Psoas muscle (tissue), 8 donors: ENCODE results near the gene ZC3H15. TPM values are rescaled to one million over a fixed set of nuclear protein-coding genes. Genes with fewer than 3 reads are reported as not detected.
"Not testable (repeated sequence)": the region's sequence is repeated elsewhere in the genome, so short reads cannot be mapped to it uniquely, and the experiment has no call there.

Experiments used
- ATAC-seq, 4 donors: fragments of 200-7000 bp; cut with Tn5 transposase; one replicate each; pipeline ENCODE4 v1.9.1; 2020; ENCODE audit warnings: moderate library complexity in 3 of 4, mild to moderate bottlenecking in 2 of 4
- DNase-seq, 2 donors: peaks; one replicate each; pipeline ENCODE4 v3.0.0-alpha.2; 2020
- H3K27ac ChIP-seq: fragments of 200-600 bp; one replicate; pipeline ENCODE4 v1.8.0; 2022
- H3K27me3 ChIP-seq, 3 donors: fragments of 200-600 bp in 1 of 3; one replicate each; pipeline versions ENCODE4 v1.6.1 to v1.8.0; 2013 to 2022; ENCODE audit warnings: low read length in 2 of 3, mild to moderate bottlenecking in 2 of 3, moderate library complexity in 1 of 3; ENCODE audit not compliant: insufficient read depth in 3 of 3
- H3K36me3 ChIP-seq, 2 donors: fragments of 200-600 bp in 1 of 2; one replicate each; pipeline versions ENCODE4 v1.6.1 to v1.8.0; 2013 to 2022; ENCODE audit warnings: low read depth in 1 of 2, mild to moderate bottlenecking in 1 of 2, moderate library complexity in 1 of 2; ENCODE audit not compliant: insufficient read depth in 1 of 2
- H3K4me1 ChIP-seq: fragments of 200-600 bp; one replicate; pipeline ENCODE4 v1.8.0; 2022
- H3K4me3 ChIP-seq: fragments of 200-600 bp; one replicate; pipeline ENCODE4 v1.8.0; 2022; ENCODE audit warnings: mild to moderate bottlenecking
- H3K9me3 ChIP-seq: fragments of 200-600 bp; one replicate; pipeline ENCODE4 v1.8.0; 2022
- WGBS, 3 donors: extraction: QIAGEN DNeasy Blood & Tissue Kit; methylation state at CpG; one replicate each; pipeline versions ENCODE4 v1.1.6 to v1.1.7; 2013; 5-methylcytosine and 5-hydroxymethylcytosine counted together
- intact Hi-C, 2 donors: fragments of 100-400 bp; cut with DNase I; formaldehyde crosslinking; loops; one replicate each; pipeline versions ENCODE4 v1.11.0 to v1.14.2; 2022
- polyA plus RNA-seq, 3 donors: library from polyadenylated mRNA; stranded (reverse); fragments of 200-250 nt; gene quantifications; one replicate each; pipeline ENCODE4 v1.2.3, GENCODE V29; 2013
- total RNA-seq, 4 donors: library from RNA; stranded (reverse); fragmentation: NEBNext Ultra II Directional in 2 of 4; extraction: Animal tissue kit (Norgen Biotek cat#: 25700) in 2 of 4; gene quantifications; one replicate each; pipeline versions ENCODE4 v1.2.1 to v1.2.4, GENCODE V29; 2021 to 2023
- TF ChIP-seq, protein P1 (sequence below): fragments of 200-600 bp; IDR thresholded peaks from one replicate; pipeline ENCODE4 v1.8.0; 2022; ENCODE audit warnings: antibody characterized with exemption
- donor health status: healthy with polysubstance abuse.
- donor health status: DM: no; HTN: no; CAD: no; lungs with moderate emphysema.
- donor health status: Bipolar disorder and iron deficiency.
- donor health status: healthy.
- donor health status: DM: yes; HTN: yes; CAD: no.
- donor health status: DM: no; HTN: no; CAD: no.
- donor health status: DM: no; HTN: no; CAD: no.
- donor health status: DM: yes; HTN: yes; CAD: no.

ZC3H15 gene
- total and polyA plus RNA-seq, 7 donors: 31.1 to 83.8 (median 55.0) TPM

DNA sequence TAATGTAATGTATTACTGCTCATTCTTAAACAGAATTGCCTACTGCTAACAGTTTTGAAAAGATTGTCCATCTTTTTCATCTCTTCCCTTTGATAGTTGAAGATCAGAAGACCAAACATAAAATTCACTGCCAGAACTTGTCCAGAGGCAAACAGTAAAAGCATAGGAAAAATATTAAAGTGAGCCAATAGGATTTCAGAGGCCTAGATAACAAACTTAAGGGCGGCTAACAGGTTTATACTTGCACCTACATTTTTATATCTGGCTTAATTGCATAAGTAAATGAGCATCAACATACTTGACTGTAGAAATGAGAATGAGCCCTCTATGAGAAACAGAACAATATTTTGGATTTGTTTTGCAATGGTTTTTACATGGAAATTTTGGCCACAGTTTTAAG lies 30.3 kb downstream of the ZC3H15 start:
- intact Hi-C loops: no loop called here
- H3K27me3 ChIP-seq: no peaks in the 10 kb centered on the region

DNA sequence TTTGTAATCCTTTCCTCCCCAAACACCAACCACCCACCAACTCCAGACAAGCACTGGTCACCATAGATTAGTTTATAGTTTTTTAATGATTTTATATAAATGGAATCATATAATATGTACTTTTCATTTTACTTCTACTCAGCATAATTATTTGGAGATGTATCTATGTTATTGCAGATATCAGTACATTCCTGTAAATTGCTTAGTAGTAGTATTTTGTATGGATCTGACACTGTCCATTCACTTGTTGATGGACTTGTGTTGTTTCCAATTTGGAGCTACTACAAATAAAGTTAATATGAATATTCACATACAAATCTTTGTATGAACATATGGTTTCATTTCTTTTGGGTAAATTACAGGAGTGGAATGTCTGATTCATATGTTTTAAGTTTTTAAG lies 31.0 kb downstream of the ZC3H15 start:
- H3K27me3 ChIP-seq: no peaks in the 10 kb centered on the region
- no peaks in the 10 kb centered on the region for H3K4me1 ChIP-seq
- no peak for DNase-seq
- TF ChIP-seq, protein P1, sequence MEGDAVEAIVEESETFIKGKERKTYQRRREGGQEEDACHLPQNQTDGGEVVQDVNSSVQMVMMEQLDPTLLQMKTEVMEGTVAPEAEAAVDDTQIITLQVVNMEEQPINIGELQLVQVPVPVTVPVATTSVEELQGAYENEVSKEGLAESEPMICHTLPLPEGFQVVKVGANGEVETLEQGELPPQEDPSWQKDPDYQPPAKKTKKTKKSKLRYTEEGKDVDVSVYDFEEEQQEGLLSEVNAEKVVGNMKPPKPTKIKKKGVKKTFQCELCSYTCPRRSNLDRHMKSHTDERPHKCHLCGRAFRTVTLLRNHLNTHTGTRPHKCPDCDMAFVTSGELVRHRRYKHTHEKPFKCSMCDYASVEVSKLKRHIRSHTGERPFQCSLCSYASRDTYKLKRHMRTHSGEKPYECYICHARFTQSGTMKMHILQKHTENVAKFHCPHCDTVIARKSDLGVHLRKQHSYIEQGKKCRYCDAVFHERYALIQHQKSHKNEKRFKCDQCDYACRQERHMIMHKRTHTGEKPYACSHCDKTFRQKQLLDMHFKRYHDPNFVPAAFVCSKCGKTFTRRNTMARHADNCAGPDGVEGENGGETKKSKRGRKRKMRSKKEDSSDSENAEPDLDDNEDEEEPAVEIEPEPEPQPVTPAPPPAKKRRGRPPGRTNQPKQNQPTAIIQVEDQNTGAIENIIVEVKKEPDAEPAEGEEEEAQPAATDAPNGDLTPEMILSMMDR: no peak
- peaks cover 0 to 67% of the 10 kb centered on the region in 2 donors for H3K36me3 ChIP-seq
- intact Hi-C loops: no loop called here
- no peak overlapping the region for H3K27ac ChIP-seq
- H3K9me3 ChIP-seq: no peaks in the 10 kb centered on the region
- H3K4me3 ChIP-seq: no peak overlapping the region
- no peak for ATAC-seq

More for the DNA sequence above, 30.3 kb downstream of the ZC3H15 start:
- no peaks in the 10 kb centered on the region for H3K4me1 ChIP-seq
- H3K27ac ChIP-seq: no peak overlapping the region
- DNase-seq (no peak), ATAC-seq (no peak)
- H3K4me3 ChIP-seq: no peak overlapping the region
- WGBS, 3 donors: 96 to 100% (median 97%) methylated on average over 1 of the region's 1 CpG
- H3K36me3 ChIP-seq: peaks cover 0 to 68% of the 10 kb centered on the region in 2 donors
- no peaks in the 10 kb centered on the region for H3K9me3 ChIP-seq
- TF ChIP-seq, protein P1: no peak

DNA sequence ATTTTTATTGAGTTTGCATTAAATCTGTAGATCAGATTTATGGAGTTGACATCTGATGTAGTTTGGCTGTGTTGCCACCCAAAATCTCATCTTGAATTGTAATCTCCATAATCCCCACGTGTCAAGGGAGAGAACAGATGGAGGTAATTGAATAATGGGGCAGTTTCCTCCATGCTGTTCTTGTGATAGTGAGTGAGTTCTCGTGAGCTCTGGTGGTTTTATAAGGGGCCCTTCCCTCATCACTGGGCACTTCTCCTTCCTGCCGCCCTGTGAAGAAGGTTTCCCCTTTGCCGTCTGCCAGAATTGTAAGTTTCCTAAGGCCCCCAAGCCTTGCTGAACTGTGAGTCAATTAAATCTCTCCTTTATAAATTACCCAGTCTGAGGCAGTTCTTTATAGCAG lies 32.2 kb downstream of the ZC3H15 start:
- no peak overlapping the region for H3K4me3 ChIP-seq
- 69 to 78% (median 70%) methylated on average over 4 of the region's 4 CpGs for WGBS, 3 donors
- DNase-seq (no peak), ATAC-seq (no peak)
- H3K36me3 ChIP-seq: peaks cover 0 to 57% of the 10 kb centered on the region in 2 donors
- H3K9me3 ChIP-seq: no peaks in the 10 kb centered on the region
- H3K27ac ChIP-seq: no peak overlapping the region
- no peaks in the 10 kb centered on the region for H3K27me3 ChIP-seq
- TF ChIP-seq, protein P1: no peak
- H3K4me1 ChIP-seq: no peaks in the 10 kb centered on the region
- intact Hi-C loops: no loop called here

DNA sequence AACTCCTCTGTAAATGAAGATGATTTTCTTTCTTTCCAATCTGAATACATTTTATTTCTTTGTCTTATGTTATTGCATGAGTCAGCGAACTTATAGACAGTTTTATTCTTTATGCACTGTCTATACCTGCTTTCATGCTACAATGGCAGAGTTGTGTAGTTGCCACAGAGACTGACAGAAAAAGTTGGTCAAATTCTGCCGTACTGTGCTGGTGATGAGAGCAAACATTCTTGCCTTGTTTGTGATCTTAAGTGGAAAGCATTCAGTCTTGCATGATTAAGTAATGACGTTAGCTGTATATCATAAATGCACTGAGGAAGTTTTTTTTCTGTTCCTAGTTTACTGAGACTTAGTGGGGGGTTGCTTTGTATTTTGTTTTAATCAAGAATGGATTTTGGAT lies 32.9 kb downstream of the ZC3H15 start:
- intact Hi-C loops: no loop called here
- no peak for ATAC-seq
- Histone ChIP-seq H3K4me3 (no peak overlapping the region), H3K27me3 (no peaks in the 10 kb centered on the region), H3K27ac (no peak overlapping the region), H3K9me3 (no peaks in the 10 kb centered on the region), H3K36me3 (peaks cover 0 to 55% of the 10 kb centered on the region in 2 donors), H3K4me1 (no peaks in the 10 kb centered on the region)
- WGBS, 3 donors: 74 to 96% (median 92%) methylated on average over 3 of the region's 3 CpGs
- DNase-seq: no peak
- TF ChIP-seq, protein P1: no peak

DNA sequence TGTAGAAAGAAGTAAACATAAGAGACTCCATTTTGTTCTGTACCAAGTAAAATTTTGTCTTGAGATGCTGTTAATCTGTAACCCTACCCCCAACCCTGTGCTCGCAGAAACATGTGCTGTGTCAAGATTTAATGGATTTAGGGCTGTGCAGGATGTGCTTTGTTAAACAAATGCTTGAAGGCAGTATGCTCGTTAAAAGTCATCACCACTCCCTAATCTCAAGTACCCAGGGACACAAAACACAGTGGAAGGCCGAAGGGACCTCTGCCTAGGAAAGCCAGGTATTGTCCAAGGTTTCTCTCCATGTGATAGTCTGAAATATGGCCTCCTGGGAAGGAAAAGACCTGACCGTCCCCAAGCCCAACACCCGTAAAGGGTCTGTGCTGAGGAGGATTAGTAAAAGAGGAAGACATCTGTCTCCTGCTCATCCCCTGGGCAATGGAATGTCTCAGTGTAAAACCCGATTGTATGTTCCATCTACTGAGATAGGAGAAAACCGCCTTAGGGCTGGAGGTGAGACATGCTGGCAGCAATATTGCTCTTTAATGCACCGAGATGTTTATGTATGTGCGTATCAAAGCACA lies 35.6 kb downstream of the ZC3H15 start:
- intact Hi-C loops: loop anchor here (5.0 to 10.0 kb wide), 2 partner anchors 63 to 66 kb away; no protein-coding TSS in a partner anchor
- peaks cover 0 to 46% of the 10 kb centered on the region in 2 donors for H3K36me3 ChIP-seq
- not testable (repeated sequence) for H3K9me3 ChIP-seq, H3K27me3 ChIP-seq, H3K4me3 ChIP-seq, H3K4me1 ChIP-seq, ATAC-seq, H3K27ac ChIP-seq, DNase-seq
- 79 to 89% (median 80%) methylated on average over 9 of the region's 9 CpGs for WGBS, 3 donors
